T-helper 22 cell (primary cell): ENCODE measurements around the gene HBM.
"Not testable (repeated sequence)": the region's sequence is repeated elsewhere in the genome, so short reads cannot be mapped to it uniquely, and the experiment has no call there.

Experiments used
- DNase-seq: peaks from one replicate; pipeline ENCODE4 v3.0.0-alpha.2; 2020; ENCODE audit warnings: low read depth

HBM gene

GRCh38 chr16:146646-147045 lies 19.1 kb upstream of the HBM start:
- no peak for DNase-seq

- DNase-seq: no peak
Measured at GRCh38 chr16:149024-149660, 16.6 kb upstream of the HBM start.

- DNase-seq: no peak
Measured at GRCh38 chr16:152141-153128, 13.3 kb upstream of the HBM start, which contains the start of gene HBZ. Gene HBZ, plus strand, starts transcription at chr16:152644. Its CDS starts 266 bp downstream, at chr16:152910.

- not testable (repeated sequence) for DNase-seq
Measured at GRCh38 chr16:153129-153521, 12.7 kb upstream of the HBM start.

- not testable (repeated sequence) for DNase-seq
Measured at GRCh38 chr16:153550-154216, 12.1 kb upstream of the HBM start.

- no peak for DNase-seq
Measured at GRCh38 chr16:154217-155030, 11.4 kb upstream of the HBM start.

- DNase-seq: no peak
Measured at GRCh38 chr16:155031-155398, 10.8 kb upstream of the HBM start.

GRCh38 chr16:159136-159849 lies 6.5 kb upstream of the HBM start:
- DNase-seq: no peak

GRCh38 chr16:160242-160641 lies 5.5 kb upstream of the HBM start:
- DNase-seq: not testable (repeated sequence)

GRCh38 chr16:160691-161190 lies 5.0 kb upstream of the HBM start:
- DNase-seq: no peak

GRCh38 chr16:162271-162991 lies 3.3 kb upstream of the HBM start:
- DNase-seq: no peak

- not testable (repeated sequence) for DNase-seq
Measured at GRCh38 chr16:163139-163538, 2.6 kb upstream of the HBM start.

GRCh38 chr16:163696-164095 lies 2.1 kb upstream of the HBM start:
- not testable (repeated sequence) for DNase-seq

- not testable (repeated sequence) for DNase-seq
Measured at GRCh38 chr16:164134-164823, 1.5 kb upstream of the HBM start.

GRCh38 chr16:164827-165538 lies 795 bp upstream of the HBM start:
- DNase-seq: no peak

GRCh38 chr16:166375-167121 lies 770 bp downstream of the HBM start:
- no peak for DNase-seq

GRCh38 chr16:167122-167690 lies 1.4 kb downstream of the HBM start:
- no peak for DNase-seq

GRCh38 chr16:168424-168823 lies 2.6 kb downstream of the HBM start:
- no peak for DNase-seq
